ENCODE measurements around the gene MRPS10. TPM values are rescaled to one million over a fixed set of nuclear protein-coding genes. Genes with fewer than 3 reads are reported as not detected.

MRPS10 gene
- total and polyA plus RNA-seq, 7 donors = 27.7 to 41.4 (median 33.0) TPM

GRCh38 chr6:42185597-42185996 is 32.1 kb downstream of the MRPS10 start:
- no peaks in the 10 kb centered on the region for H3K27me3 ChIP-seq
- 79 to 81% methylated on average over 10 of the region's 10 CpGs for WGBS, 2 donors
- H3K9me3 ChIP-seq = no peaks in the 10 kb centered on the region
- H3K27ac ChIP-seq = no peak overlapping the region
- H3K36me3 ChIP-seq = no peaks in the 10 kb centered on the region
- no peak overlapping the region for H3K4me3 ChIP-seq
- no peak for DNase-seq
- no peak for TF ChIP-seq CTCF (IDR thresholded peaks at IDR 0.05)
- peak in 1 of 4 donors; percentile 15 for TF ChIP-seq POLR2AphosphoS5 (IDR thresholded peaks at IDR 0.05)
- intact Hi-C loops (cut with DNase I) = no loop called here
- no peaks in the 10 kb centered on the region for H3K4me1 ChIP-seq

- no peaks in the 10 kb centered on the region for H3K4me1 ChIP-seq
- H3K4me3 ChIP-seq = no peak overlapping the region
- WGBS, 2 donors = 85 to 90% methylated on average over 4 of the region's 4 CpGs
- no peaks in the 10 kb centered on the region for H3K9me3 ChIP-seq
- TF ChIP-seq POLR2A (IDR thresholded peaks at IDR 0.05) (no peak), POLR2AphosphoS5 (IDR thresholded peaks at IDR 0.05) (no peak), CTCF (IDR thresholded peaks at IDR 0.05) (no peak)
- no peaks in the 10 kb centered on the region for H3K27me3 ChIP-seq
- no peak for DNase-seq
- intact Hi-C loops (cut with DNase I) = no loop called here
- no peaks in the 10 kb centered on the region for H3K36me3 ChIP-seq
- H3K27ac ChIP-seq = no peak overlapping the region
Observed at GRCh38 chr6:42184475-42184874, 33.2 kb downstream of the MRPS10 start.

GRCh38 chr6:42182101-42182500 is 35.6 kb downstream of the MRPS10 start:
- Histone ChIP-seq H3K27ac (no peak overlapping the region), H3K36me3 (no peaks in the 10 kb centered on the region), H3K9me3 (no peaks in the 10 kb centered on the region), H3K4me3 (no peak overlapping the region), H3K4me1 (no peaks in the 10 kb centered on the region), H3K27me3 (peaks cover 0 to 8% (median 0%) of the 10 kb centered on the region in 3 donors)
- intact Hi-C loops (cut with DNase I) = no loop called here
- 25 to 79% methylated on average over 5 of the region's 5 CpGs for WGBS, 2 donors
- DNase-seq = no peak
- TF ChIP-seq POLR2A (IDR thresholded peaks at IDR 0.05) (no peak), POLR2AphosphoS5 (IDR thresholded peaks at IDR 0.05) (no peak), EP300 (IDR thresholded peaks at IDR 0.05) (no peak), CTCF (IDR thresholded peaks at IDR 0.05) (no peak)

- whole genome bisulfite sequencing, 2 donors = 52 to 64% methylated on average over 3 of the region's 3 CpGs
- Histone ChIP-seq H3K4me3 (no peak overlapping the region), H3K4me1 (no peaks in the 10 kb centered on the region), H3K9me3 (no peaks in the 10 kb centered on the region), H3K36me3 (no peaks in the 10 kb centered on the region), H3K27ac (no peak overlapping the region), H3K27me3 (peaks cover 0 to 8% (median 0%) of the 10 kb centered on the region in 3 donors)
- TF ChIP-seq EP300 (IDR thresholded peaks at IDR 0.05) (no peak), CTCF (IDR thresholded peaks at IDR 0.05) (no peak), POLR2A (IDR thresholded peaks at IDR 0.05) (no peak), POLR2AphosphoS5 (IDR thresholded peaks at IDR 0.05) (no peak)
- intact Hi-C loops (cut with DNase I) = no loop called here
- DNase-seq = no peak
Observed at GRCh38 chr6:42179945-42180313, 37.7 kb downstream of the MRPS10 start.

GRCh38 chr6:42179261-42179944 is 38.3 kb downstream of the MRPS10 start:
- Histone ChIP-seq H3K36me3 (no peaks in the 10 kb centered on the region), H3K27ac (no peak overlapping the region), H3K9me3 (no peaks in the 10 kb centered on the region), H3K27me3 (peaks cover 0 to 8% (median 0%) of the 10 kb centered on the region in 3 donors), H3K4me3 (no peak overlapping the region), H3K4me1 (no peaks in the 10 kb centered on the region)
- 89 to 93% methylated on average over 20 of the region's 20 CpGs for WGBS, 2 donors
- TF ChIP-seq CTCF (IDR thresholded peaks at IDR 0.05) (no peak), EP300 (IDR thresholded peaks at IDR 0.05) (no peak), POLR2A (IDR thresholded peaks at IDR 0.05) (no peak), POLR2AphosphoS5 (IDR thresholded peaks at IDR 0.05) (no peak)
- no peak for DNase-seq
- intact Hi-C loops (cut with DNase I) = no loop called here
